ENCODE measurements around the gene HK2. TPM values are rescaled to one million over a fixed set of nuclear protein-coding genes. Genes with fewer than 3 reads are reported as not detected.
"Not testable (repeated sequence)": the region's sequence is repeated elsewhere in the genome, so short reads cannot be mapped to it uniquely, and the experiment has no call there.

The HK2 gene
- total RNA-seq, 2 donors from 2014 or later, result 162 to 396 TPM

GRCh38 chr2:74891136-74891764, 57.3 kb downstream of the HK2 start:
- no peak overlapping the region for H3K27ac ChIP-seq

GRCh38 chr2:74891816-74892215, 57.9 kb downstream of the HK2 start:
- H3K4me3 ChIP-seq; DNase-seq; H3K9ac ChIP-seq (ENCODE audit: low read depth in 2 of 2, low read length in 2 of 2); H3K9me3 ChIP-seq; H3K4me1 ChIP-seq; H3K27ac ChIP-seq; H3K27me3 ChIP-seq; intact Hi-C loops (cut with DNase I): not testable (repeated sequence)
- H3K36me3 ChIP-seq, result peaks cover 21% of the 10 kb centered on the region

More at GRCh38 chr2:74891136-74891764, 57.3 kb downstream of the HK2 start:
- no peaks in the 10 kb centered on the region for H3K9me3 ChIP-seq
- DNase-seq, result no peak
- no peak overlapping the region for H3K4me3 ChIP-seq
- no peak for TF ChIP-seq CTCF (IDR thresholded peaks at IDR 0.05)
- intact Hi-C loops (cut with DNase I), result no loop called here
- peaks cover 21% of the 10 kb centered on the region for H3K36me3 ChIP-seq
- no peaks in the 10 kb centered on the region for H3K4me1 ChIP-seq
- no peaks in the 10 kb centered on the region for H3K27me3 ChIP-seq
- H3K9ac ChIP-seq (ENCODE audit: low read depth in 2 of 2, low read length in 2 of 2), result no peak overlapping the region

- TF ChIP-seq CTCF (IDR thresholded peaks at IDR 0.05), result no peak
- peaks cover 21% of the 10 kb centered on the region for H3K36me3 ChIP-seq
- H3K27me3 ChIP-seq, result no peaks in the 10 kb centered on the region
- no peaks in the 10 kb centered on the region for H3K9me3 ChIP-seq
- DNase-seq, result no peak
- H3K4me3 ChIP-seq, result no peak overlapping the region
- H3K4me1 ChIP-seq, result no peaks in the 10 kb centered on the region
- intact Hi-C loops (cut with DNase I), result no loop called here
- H3K9ac ChIP-seq (ENCODE audit: low read depth in 2 of 2, low read length in 2 of 2), result no peak overlapping the region
- no peak overlapping the region for H3K27ac ChIP-seq
Measured at GRCh38 chr2:74892609-74893008, 58.7 kb downstream of the HK2 start.

- intact Hi-C loops (cut with DNase I), result no loop called here
- H3K36me3 ChIP-seq, result peaks cover 18% of the 10 kb centered on the region
- no peak for DNase-seq
- no peak for TF ChIP-seq CTCF (IDR thresholded peaks at IDR 0.05)
- no peaks in the 10 kb centered on the region for H3K4me1 ChIP-seq
- no peaks in the 10 kb centered on the region for H3K27me3 ChIP-seq
- no peak overlapping the region for H3K4me3 ChIP-seq
- no peak overlapping the region for H3K9ac ChIP-seq (ENCODE audit: low read depth in 2 of 2, low read length in 2 of 2)
- no peak overlapping the region for H3K27ac ChIP-seq
- no peaks in the 10 kb centered on the region for H3K9me3 ChIP-seq
Measured at GRCh38 chr2:74893332-74893731, 59.4 kb downstream of the HK2 start.

GRCh38 chr2:74894272-74894981, 60.5 kb downstream of the HK2 start:
- Histone ChIP-seq H3K9me3 (no peaks in the 10 kb centered on the region), H3K4me1 (no peaks in the 10 kb centered on the region), H3K27me3 (no peaks in the 10 kb centered on the region), H3K36me3 (peaks cover 7% of the 10 kb centered on the region), H3K27ac (no peak overlapping the region), H3K9ac (ENCODE audit: low read depth in 2 of 2, low read length in 2 of 2) (no peak overlapping the region), H3K4me3 (no peak overlapping the region)
- no peak for TF ChIP-seq CTCF (IDR thresholded peaks at IDR 0.05)
- no peak for DNase-seq
- intact Hi-C loops (cut with DNase I), result no loop called here

- H3K27ac ChIP-seq, result no peak overlapping the region
- no peak overlapping the region for H3K9ac ChIP-seq (ENCODE audit: low read depth in 2 of 2, low read length in 2 of 2)
- no peaks in the 10 kb centered on the region for H3K27me3 ChIP-seq
- no peaks in the 10 kb centered on the region for H3K9me3 ChIP-seq
- TF ChIP-seq CTCF (IDR thresholded peaks at IDR 0.05), result no peak
- peaks cover 6% of the 10 kb centered on the region for H3K36me3 ChIP-seq
- H3K4me1 ChIP-seq, result no peaks in the 10 kb centered on the region
- H3K4me3 ChIP-seq, result no peak overlapping the region
- no peak for DNase-seq
- intact Hi-C loops (cut with DNase I), result no loop called here
Measured at GRCh38 chr2:74895001-74895400, 61.1 kb downstream of the HK2 start.

Measured in colonic mucosa (tissue), 4 donors.